Spleen (tissue), 11 donors: ENCODE data around the gene PGBD2. TPM values are rescaled to one million over a fixed set of nuclear protein-coding genes. Genes with fewer than 3 reads are reported as not detected.

ENCODE experiments used
- DNase-seq: peaks from one replicate; pipeline ENCODE4 v3.0.0-alpha.2; 2020
- H3K27ac ChIP-seq, 8 donors: fragments of 200-600 bp; sonication (generic) in 7 of 8; 1 replicate in 4 of 8; 2 replicates in 4 of 8; pipeline versions ENCODE4 v1.5.0 to v1.8.0; 2016 to 2021; ENCODE audit warnings: inconsistent platforms in 4 of 8, mild to moderate bottlenecking in 4 of 8, moderate library complexity in 1 of 8
- H3K27me3 ChIP-seq, 7 donors: fragments of 200-600 bp; sonication (generic) in 6 of 7; replicated peaks in 1 of 7; 1 replicate in 4 of 7; 2 replicates in 3 of 7; pipeline versions ENCODE4 v1.5.0 to v1.8.0; 2016 to 2021; ENCODE audit warnings: inconsistent platforms in 3 of 7, mild to moderate bottlenecking in 1 of 7
- H3K36me3 ChIP-seq, 6 donors: fragments of 200-600 bp; sonication (generic) in 5 of 6; 1 replicate in 4 of 6; 2 replicates in 2 of 6; pipeline versions ENCODE4 v1.5.0 to v1.8.0; 2016 to 2021; ENCODE audit warnings: inconsistent platforms in 2 of 6
- H3K4me1 ChIP-seq, 6 donors: fragments of 200-600 bp; sonication (generic) in 5 of 6; 1 replicate in 3 of 6; 2 replicates in 3 of 6; pipeline versions ENCODE4 v1.5.0 to v1.8.0; 2016 to 2021; ENCODE audit warnings: inconsistent platforms in 3 of 6
- H3K4me3 ChIP-seq, 8 donors: fragments of 200-600 bp; sonication (generic) in 7 of 8; 1 replicate in 4 of 8; 2 replicates in 4 of 8; pipeline versions ENCODE4 v1.5.0 to v1.8.0; 2016 to 2021; ENCODE audit warnings: inconsistent platforms in 4 of 8, mild to moderate bottlenecking in 4 of 8, moderate library complexity in 2 of 8
- H3K9me3 ChIP-seq, 8 donors: fragments of 200-600 bp; sonication (generic) in 7 of 8; 1 replicate in 4 of 8; 2 replicates in 4 of 8; pipeline versions ENCODE4 v1.5.0 to v1.8.0; 2016 to 2021; ENCODE audit warnings: inconsistent platforms in 4 of 8
- POLR2A ChIP-seq, 3 donors: fragments of 450-650 bp; IDR thresholded peaks; one replicate each; pipeline ENCODE4 v1.5.1; 2017; ENCODE audit warnings: antibody characterized with exemption in 3 of 3, mild to moderate bottlenecking in 1 of 3
- POLR2AphosphoS5 ChIP-seq, 3 donors: sonication (generic); formaldehyde crosslinking; IDR thresholded peaks; one replicate each; pipeline ENCODE4 v1.5.1; 2017; ENCODE audit warnings: antibody characterized with exemption in 3 of 3
- WGBS, 5 donors: extraction: QIAGEN DNeasy Blood & Tissue Kit in 3 of 5; methylation state at CpG; one replicate each; pipeline versions ENCODE4 v1.1.5 to v1.1.7; 2013 to 2018; 5-methylcytosine and 5-hydroxymethylcytosine counted together
- intact Hi-C: fragments of 100-400 bp; cut with DNase I; formaldehyde crosslinking; loops from one replicate; pipeline ENCODE4 v1.15.0; 2023; ENCODE audit warnings: low total_unique reads
- polyA plus RNA-seq, 3 donors: library from polyadenylated mRNA; stranded (reverse); fragments of 200-250 nt; gene quantifications; one replicate each; pipeline ENCODE4 v1.2.1, GENCODE V29; 2013
- total RNA-seq, 7 donors: library from RNA; depleted of rRNA in 3 of 7; stranded (reverse); fragments of >200 nt in 3 of 7; fragmentation: NEBNext Ultra II Directional in 4 of 7; extraction: Animal tissue kit (Norgen Biotek cat#: 25700) in 4 of 7; gene quantifications; one replicate each; pipeline versions ENCODE4 v1.1.0 to v1.2.1, GENCODE V29; 2016 to 2021
- TF ChIP-seq, protein P1 (sequence below), 11 experiments: fragments of 200-600 bp in 7 of 11; fragments of 450-650 bp in 4 of 11; sonication (generic) in 4 of 11; IDR thresholded peaks in 8 of 11; conservative IDR thresholded peaks in 3 of 11; 1 replicate in 7 of 11; 2 replicates in 4 of 11; pipeline versions ENCODE4 v1.4.0 to v1.8.0; 2016 to 2021; ENCODE audit warnings: antibody characterized with exemption in 11 of 11, inconsistent platforms in 4 of 11, mild to moderate bottlenecking in 1 of 11
- donor health status: healthy with polysubstance abuse.
- donor health status: DM: no; HTN: no; CAD: no; lungs with moderate emphysema.
- donor health status: DM: no; HTN: no; CAD: no.
- donor health status: Bipolar disorder and iron deficiency.
- donor health status: healthy.
- donor health status: DM: no; HTN: no; CAD: no.
- donor health status: DM: yes; HTN: yes; CAD: no.

Gene PGBD2
- total and polyA plus RNA-seq, 10 donors = 7.2 to 23.1 (median 11.9) TPM

DNA sequence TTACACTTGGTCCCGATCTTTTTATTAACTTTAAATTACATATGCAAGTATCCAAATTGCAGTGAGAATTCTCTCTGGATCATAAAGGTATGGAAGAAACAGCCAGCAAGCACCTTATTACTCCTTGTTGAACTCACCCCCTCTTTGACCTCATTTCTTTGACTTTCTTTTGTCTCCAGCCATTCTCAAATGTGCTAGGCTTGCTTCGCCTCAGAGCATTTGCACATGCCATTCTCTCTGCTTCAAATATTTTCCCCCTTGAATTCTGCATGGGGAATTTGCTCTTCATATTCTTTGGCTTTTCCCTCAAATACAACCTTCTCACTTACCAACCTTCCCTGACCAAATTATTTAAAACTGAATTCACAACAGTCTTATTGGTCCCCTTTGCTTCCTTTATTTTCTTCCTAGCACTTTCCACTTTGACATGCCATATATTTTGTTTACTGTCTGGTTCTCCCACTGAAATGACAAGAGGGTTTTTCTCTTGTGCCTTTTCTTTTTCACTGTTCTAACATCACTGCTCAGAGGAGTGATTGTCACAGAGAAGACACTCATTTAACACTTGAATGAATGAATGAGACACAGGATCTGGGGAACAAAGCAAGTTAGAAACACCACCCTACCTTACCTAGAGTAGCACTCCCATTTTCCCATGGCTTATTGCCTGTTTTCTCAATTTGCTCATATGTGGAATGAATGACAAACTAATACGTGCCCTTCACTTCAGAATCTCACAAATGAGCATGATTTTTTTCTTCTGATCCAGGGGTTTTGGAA is 1.4 kb upstream of the PGBD2 start:
- no peaks in the 10 kb centered on the region for H3K27me3 ChIP-seq
- TF ChIP-seq, protein P1, sequence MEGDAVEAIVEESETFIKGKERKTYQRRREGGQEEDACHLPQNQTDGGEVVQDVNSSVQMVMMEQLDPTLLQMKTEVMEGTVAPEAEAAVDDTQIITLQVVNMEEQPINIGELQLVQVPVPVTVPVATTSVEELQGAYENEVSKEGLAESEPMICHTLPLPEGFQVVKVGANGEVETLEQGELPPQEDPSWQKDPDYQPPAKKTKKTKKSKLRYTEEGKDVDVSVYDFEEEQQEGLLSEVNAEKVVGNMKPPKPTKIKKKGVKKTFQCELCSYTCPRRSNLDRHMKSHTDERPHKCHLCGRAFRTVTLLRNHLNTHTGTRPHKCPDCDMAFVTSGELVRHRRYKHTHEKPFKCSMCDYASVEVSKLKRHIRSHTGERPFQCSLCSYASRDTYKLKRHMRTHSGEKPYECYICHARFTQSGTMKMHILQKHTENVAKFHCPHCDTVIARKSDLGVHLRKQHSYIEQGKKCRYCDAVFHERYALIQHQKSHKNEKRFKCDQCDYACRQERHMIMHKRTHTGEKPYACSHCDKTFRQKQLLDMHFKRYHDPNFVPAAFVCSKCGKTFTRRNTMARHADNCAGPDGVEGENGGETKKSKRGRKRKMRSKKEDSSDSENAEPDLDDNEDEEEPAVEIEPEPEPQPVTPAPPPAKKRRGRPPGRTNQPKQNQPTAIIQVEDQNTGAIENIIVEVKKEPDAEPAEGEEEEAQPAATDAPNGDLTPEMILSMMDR (IDR thresholded peaks at IDR 0.05 in 8 of 11, conservative IDR thresholded peaks at IDR 0.05 in 3 of 11) = no peak
- TF ChIP-seq POLR2AphosphoS5 (IDR thresholded peaks at IDR 0.05) = no peak
- no peak for TF ChIP-seq POLR2A (IDR thresholded peaks at IDR 0.05)
- H3K27ac ChIP-seq = peak overlapping the region in 2 of 8 donors; percentile 98
- H3K4me1 ChIP-seq = peaks cover 5 to 43% (median 34%) of the 10 kb centered on the region in 6 donors
- H3K9me3 ChIP-seq = no peaks in the 10 kb centered on the region
- no peak for DNase-seq
- 93 to 97% (median 95%) methylated on average over 3 of the region's 3 CpGs for WGBS, 5 donors
- no peak overlapping the region for H3K4me3 ChIP-seq
- intact Hi-C loops = no loop called here
- no peaks in the 10 kb centered on the region for H3K36me3 ChIP-seq

DNA sequence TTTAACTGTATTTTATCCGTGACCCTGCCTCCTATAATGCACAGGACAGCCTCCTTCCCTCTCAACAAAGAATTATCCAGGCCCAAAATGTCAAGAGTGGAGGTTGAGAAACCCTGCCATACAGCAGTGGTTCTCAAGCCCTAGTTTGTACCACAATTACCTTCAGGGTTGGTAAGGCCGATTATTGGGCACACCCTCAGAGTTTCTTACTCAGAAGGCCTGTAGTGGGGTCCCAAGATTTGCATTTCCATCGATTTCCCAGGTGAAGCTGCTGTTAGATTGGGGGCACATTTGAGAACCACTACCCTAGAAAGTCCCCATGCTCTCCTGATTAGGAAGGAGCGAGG is 400 bp upstream of the PGBD2 start:
- peaks cover 0 to 5% (median 2%) of the 10 kb centered on the region in 6 donors for H3K36me3 ChIP-seq
- WGBS, 5 donors = 23 to 34% (median 28%) methylated on average over 4 of the region's 4 CpGs
- H3K27ac ChIP-seq = peak overlapping the region; percentile 94 to 98 (median 97)
- intact Hi-C loops = no loop called here
- peaks cover 5 to 51% (median 39%) of the 10 kb centered on the region in 6 donors for H3K4me1 ChIP-seq
- DNase-seq = no peak
- H3K4me3 ChIP-seq = peak overlapping the region; percentile 42 to 85 (median 64)
- H3K27me3 ChIP-seq = no peaks in the 10 kb centered on the region
- H3K9me3 ChIP-seq = no peaks in the 10 kb centered on the region
- TF ChIP-seq POLR2A (IDR thresholded peaks at IDR 0.05) (no peak), POLR2AphosphoS5 (IDR thresholded peaks at IDR 0.05) (no peak)
- TF ChIP-seq, protein P1 (IDR thresholded peaks at IDR 0.05 in 8 of 11, conservative IDR thresholded peaks at IDR 0.05 in 3 of 11) = no peak

DNA sequence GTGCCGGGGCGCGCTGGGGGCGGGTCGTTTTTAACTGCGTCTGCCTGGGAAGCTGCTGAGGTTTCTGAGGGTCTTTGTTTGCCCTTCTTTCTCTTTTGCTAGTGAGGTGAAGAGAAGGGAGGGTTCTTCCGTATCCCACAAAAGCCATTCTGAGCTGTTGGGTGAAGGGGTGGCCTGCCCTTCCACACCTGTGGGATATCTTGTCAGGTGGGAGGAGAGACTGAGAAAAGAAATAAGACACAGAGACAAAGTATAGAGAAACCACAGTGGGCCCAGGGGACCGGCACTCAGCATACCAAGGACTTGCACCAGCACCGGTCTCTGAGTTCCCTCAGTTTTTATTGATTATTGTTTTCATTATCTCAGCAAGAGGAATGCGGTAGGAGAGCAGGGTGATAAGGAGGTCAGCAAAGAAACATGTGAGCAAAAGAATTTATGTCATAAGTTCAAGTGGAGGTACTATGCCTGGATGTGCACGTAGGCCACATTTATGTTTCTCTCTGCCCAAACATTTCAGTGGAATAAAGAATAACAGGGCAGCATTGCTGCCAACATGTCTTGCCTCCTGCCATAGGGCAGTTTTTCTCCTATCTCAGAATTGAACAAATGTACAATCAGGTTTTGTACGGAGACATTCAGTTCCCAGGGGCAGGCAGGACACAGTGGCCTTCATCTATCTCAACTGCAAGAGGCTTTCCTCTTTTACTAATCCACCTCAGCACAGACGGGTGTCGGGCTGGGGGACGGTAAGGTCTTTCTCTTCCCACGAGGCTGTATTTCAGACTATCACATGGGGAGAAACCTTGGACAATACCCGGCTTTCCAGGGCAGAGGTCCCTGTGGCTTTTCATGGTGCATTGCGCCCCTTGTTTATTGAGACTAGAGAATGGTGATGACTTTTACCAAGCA is 972 bp downstream of the PGBD2 start:
- no peaks in the 10 kb centered on the region for H3K27me3 ChIP-seq
- peak overlapping the region; percentile 14 to 85 (median 62) for H3K4me3 ChIP-seq
- WGBS, 5 donors = 29 to 38% (median 34%) methylated on average over 18 of the region's 18 CpGs
- no peaks in the 10 kb centered on the region for H3K9me3 ChIP-seq
- DNase-seq = no peak
- peak overlapping the region; percentile 4 to 98 (median 96) for H3K27ac ChIP-seq
- intact Hi-C loops = no loop called here
- H3K4me1 ChIP-seq = peaks cover 5 to 53% (median 40%) of the 10 kb centered on the region in 6 donors
- TF ChIP-seq POLR2AphosphoS5 (IDR thresholded peaks at IDR 0.05) (no peak), POLR2A (IDR thresholded peaks at IDR 0.05) (no peak)
- peaks cover 0 to 9% (median 3%) of the 10 kb centered on the region in 6 donors for H3K36me3 ChIP-seq

DNA sequence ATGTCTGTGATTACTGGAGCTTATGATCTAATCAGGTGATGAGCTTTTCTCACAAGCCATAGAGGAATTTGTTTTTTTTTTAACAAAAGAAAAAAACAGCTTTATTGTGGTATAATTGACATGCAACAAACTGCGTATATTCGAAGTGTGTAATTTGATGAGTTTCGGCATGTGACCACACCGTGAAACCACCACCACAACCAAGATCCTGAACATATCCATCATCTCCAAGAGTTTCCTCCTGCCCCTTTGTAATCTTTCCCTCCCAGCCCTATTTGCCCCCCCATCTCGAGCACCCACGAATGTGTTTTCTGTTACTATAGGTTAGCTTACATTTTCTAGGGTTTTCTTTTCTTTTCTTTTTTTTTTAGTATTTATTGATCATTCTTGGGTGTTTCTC is 4.7 kb downstream of the PGBD2 start:
- Histone ChIP-seq H3K27me3 (no peaks in the 10 kb centered on the region), H3K9me3 (no peaks in the 10 kb centered on the region), H3K4me1 (peaks cover 5 to 43% (median 36%) of the 10 kb centered on the region in 6 donors), H3K4me3 (no peak overlapping the region), H3K36me3 (peaks cover 3 to 33% (median 24%) of the 10 kb centered on the region in 6 donors), H3K27ac (no peak overlapping the region)
- intact Hi-C loops = no loop called here
- WGBS, 5 donors = 73 to 80% (median 75%) methylated on average over 6 of the region's 6 CpGs
- no peak for DNase-seq
- TF ChIP-seq POLR2A (IDR thresholded peaks at IDR 0.05) (no peak), POLR2AphosphoS5 (IDR thresholded peaks at IDR 0.05) (no peak)
- TF ChIP-seq, protein P1 (IDR thresholded peaks at IDR 0.05 in 8 of 11, conservative IDR thresholded peaks at IDR 0.05 in 3 of 11) = no peak
